Amniotic epithelial cell (primary cell): Measurements from ENCODE around the gene WWOX.

Experiments used
- DNase-seq: peaks from one replicate; pipeline ENCODE4 v3.0.0-alpha.2; 2010; ENCODE audit warnings: low read depth

The WWOX gene

DNA sequence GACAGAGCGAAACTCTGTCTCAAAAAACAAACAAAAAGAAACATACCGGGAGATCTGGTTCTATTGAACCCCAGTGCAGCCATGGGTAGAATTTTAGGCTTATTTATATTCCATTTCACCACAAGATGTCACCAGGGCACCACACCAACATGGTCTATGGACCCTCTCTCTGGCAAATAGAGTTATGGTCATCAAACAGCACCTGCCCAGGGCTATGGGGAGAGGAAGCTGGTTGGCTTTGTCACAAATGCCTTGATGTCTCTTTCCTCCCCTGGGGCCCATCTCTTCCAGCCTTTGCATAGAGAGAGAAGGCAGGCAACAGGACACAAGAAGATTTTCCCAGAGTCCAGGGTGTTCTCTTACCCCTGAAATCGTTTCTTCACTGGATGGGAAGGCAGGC lies 128.4 kb downstream of the WWOX start:
- no peak for DNase-seq

GRCh38 chr16:78228704-78229103 lies 129.2 kb downstream of the WWOX start:
- no peak for DNase-seq

GRCh38 chr16:78230832-78231231 lies 131.4 kb downstream of the WWOX start:
- DNase-seq: no peak

DNA sequence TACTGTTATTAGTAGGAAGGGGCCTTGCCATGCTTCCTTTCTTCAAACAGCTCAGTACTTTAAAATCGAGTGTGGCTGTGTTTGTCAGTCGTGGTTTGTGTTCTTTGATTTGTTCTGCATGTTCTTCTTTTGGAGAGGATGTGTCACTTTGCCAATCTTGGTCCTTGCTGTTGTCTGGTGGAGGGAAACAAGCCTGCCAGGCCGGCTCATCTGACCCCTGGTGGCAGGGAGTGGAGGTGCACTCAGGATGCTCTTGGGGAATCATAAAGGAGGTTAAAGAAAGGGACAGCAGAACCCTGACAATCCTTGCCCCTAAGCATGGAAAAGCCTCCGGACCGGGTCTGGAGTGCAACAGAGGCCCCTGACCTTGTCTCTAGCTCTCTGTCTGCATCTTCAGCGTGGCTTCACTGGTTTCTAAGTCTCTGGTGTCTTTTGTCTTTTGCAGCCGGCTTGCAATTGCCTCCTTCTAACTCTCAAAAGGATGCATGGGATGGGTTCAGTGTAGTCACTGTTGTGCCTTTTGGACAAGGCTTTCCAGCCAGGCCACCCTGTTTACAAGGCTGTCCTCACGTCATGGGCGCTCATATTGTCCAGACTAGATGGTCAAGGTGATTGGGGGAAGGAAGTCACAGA lies 135.8 kb downstream of the WWOX start:
- DNase-seq: peak; percentile 7

DNA sequence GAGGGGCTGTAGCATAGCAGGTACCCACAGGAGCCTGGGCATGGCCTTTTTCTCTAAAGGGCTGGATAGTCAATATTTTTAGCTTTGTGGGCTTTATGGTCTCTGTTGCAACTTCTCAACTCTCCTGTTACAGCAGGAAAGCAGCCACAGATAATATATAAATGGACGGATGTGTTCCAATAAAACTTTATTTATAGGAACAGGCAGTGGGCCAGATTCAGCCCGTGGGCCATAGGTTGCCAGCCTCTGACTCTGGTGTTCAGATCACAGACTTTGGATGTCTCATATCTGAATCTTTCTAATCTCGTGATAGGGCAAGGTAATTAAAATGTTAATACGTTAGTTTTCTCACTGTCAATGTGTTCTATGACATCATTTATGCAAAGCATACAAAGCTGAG lies 136.4 kb downstream of the WWOX start:
- DNase-seq: no peak

DNA sequence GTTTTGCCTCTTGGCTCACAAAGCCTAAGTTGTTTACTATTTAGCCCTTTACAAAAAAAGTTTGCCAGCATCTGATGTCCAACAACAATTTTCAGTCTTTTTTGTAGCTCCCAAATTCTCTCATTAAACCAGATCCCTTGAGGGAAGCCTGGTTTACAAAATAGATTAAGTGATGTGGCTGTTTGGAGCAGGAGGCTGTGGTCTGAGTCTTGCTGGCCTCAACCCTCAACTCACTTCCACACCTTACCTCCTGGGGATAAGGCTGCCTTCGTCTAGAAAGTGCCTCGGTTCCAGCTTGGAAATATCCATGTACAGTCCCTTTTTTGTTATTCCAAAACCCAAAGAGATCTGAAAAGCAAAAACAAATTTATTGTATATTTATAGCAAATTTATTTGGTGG lies 138.4 kb downstream of the WWOX start:
- no peak for DNase-seq

GRCh38 chr16:78240459-78241222 lies 141.2 kb downstream of the WWOX start:
- DNase-seq: no peak

DNA sequence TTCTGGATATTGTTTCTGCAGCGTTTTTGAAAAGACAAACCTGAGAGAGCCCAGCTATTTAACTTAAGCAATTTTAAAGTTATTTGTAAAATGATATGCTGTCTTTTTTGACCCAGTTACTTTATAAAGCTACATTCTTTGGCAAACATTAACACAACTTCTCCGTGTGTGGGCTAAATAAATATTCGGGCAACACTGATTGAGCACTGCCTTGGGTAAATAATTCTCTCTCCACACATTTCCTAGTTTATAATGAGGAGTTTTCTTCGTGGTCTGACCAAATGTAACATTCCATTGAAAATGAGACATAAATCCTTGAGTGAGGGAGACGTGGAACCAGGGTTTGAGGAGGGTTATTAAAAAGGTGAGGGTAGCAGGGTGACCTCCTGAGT lies 142.8 kb downstream of the WWOX start:
- no peak for DNase-seq

DNA sequence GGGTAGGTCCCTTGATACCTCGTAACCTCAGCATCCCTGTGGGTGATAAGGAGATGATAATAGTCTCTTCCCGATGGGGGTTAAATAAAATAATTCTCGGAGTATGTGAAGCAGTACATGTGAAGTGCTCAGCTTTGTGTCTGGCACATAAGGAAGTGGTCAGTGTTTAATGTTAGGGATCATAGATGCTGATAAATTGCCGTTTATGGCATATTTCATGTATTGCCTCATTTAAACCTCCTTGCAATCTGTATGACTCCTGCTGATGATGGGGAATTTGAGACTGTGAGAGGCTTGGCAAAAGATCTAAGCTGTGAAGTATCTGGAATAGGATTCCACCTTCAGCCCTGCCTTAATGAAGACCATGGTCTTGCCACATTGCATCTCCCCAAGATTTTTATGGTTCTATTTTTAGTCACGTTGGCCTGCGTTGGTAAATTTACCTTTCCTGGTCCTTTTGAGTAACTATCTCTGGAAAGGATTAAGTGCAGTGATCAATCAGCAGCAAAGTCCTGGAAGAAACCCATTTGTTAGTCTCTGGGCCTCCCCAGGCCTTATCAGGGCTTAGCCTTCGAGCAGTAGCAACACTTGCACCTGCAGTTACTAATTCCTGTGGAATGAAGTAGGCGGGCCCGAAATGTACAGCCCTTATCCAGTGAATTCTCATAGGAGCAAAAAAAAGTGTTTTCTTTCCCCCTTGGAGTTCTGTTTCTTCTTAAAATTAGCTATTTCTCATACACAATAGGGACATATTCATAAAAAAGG lies 144.9 kb downstream of the WWOX start:
- DNase-seq: no peak

GRCh38 chr16:78246559-78246958 lies 147.1 kb downstream of the WWOX start:
- no peak for DNase-seq

- no peak for DNase-seq
These were observed 149.6 kb downstream of the WWOX start for GRCh38 chr16:78249056-78249455.

DNA sequence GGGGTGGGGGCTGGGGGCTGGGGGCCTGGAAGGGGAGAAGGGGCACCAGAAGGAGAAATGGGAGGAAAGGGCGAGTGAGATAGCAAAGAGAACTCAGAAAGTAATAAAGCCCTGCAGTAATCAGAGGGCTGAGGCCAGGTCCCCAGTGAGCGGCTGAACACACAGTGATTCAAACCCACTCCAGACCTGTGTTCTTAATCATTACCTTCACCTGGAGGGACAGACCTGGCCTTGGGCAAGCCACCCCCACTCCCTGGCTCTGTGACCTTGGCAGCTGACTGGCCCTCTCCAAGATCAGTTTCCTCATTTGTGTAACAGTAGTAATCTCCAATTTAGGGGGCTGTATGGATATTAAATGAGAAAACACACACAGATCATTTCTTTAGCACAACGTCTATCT lies 150.4 kb downstream of the WWOX start:
- DNase-seq: no peak

GRCh38 chr16:78251115-78251514 lies 151.7 kb downstream of the WWOX start:
- DNase-seq: no peak

- DNase-seq: no peak
These were observed 153.3 kb downstream of the WWOX start for GRCh38 chr16:78252757-78253156.

GRCh38 chr16:78254841-78255240 lies 155.4 kb downstream of the WWOX start:
- DNase-seq: no peak

DNA sequence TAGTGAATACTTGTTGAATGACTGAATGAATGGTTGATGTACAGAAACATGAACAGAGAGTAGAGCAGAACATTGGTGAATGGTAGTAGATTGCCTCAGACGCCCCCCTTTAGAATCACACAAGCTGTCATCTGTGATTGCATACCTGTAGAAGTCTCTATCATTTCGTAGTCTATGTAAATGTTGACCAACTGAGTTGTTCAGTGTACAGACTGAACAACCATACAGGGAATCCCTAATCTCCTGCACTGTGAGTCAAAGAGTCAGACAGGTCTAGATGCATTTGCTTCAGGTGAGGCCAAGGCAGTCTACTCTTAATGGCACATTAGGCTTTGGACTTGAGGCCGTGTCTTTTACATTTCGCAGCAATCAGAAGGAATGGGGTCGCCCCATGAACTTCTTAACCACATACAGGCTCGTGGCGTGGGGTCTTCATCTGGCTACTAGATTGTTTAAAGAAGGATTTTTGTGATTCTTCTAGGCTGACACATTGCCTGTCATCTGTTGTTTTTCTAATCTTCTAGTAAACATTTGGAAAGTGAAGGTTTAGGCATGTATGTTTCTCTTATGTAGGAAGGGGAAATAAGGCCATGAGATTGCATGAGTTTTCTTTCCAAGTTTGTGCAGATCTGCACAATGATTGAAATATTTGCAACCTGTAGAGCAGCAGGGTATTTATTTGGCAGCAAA lies 157.4 kb downstream of the WWOX start:
- no peak for DNase-seq

GRCh38 chr16:78257376-78257728 lies 157.9 kb downstream of the WWOX start:
- peak; percentile 13 for DNase-seq

DNA sequence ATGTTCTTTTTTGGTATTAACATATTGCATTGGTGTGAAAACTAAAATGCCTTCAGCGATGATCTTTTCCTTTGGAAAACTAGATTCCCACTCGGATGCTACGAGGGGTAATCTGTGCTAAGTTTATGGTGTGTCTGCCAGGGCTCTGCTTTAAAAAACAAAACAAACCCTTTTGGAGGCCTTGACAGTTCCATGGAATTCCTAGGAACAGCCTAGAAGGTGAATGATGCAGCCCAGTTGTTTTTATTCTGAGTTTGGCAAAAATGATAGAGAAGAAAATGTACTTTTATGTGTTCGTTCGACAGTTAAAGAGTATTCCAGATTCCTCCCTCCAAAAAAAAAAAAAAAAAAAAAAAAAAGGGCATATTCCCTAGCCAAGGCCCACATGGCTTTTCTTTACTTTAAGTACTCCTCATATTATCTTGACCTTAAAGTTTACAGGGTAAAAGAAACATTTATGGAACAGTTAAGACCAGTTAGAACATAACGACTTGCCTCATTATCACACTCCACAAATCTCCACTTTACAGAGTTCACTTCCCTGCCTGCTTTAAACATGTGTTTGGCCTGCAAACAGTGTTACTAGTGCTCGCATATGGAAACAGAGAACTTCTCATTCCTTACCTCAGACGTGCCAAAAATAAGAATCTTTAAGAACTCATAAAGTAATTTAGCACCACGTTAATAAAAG lies 159.1 kb downstream of the WWOX start:
- DNase-seq: no peak

GRCh38 chr16:78259873-78260272 lies 160.4 kb downstream of the WWOX start:
- no peak for DNase-seq

DNA sequence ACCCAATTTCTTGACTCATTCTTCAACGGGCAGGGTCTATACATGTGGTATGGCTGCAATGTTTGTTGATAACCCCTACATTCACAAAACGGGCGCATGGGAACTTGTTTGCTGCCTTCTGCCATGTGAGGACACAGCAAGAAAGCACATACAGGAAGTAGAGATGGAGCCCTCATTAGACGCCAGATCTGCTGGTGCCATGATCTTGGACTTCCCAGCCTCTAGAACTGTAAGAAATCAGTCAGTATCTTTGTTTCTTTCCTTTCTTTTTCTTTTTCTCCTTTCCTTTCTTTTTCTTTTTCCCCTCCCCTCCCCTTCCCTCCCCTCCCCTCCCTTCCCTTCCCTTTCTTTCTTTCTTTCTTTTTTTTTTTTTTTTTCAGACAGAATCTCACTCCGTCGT lies 165.2 kb downstream of the WWOX start:
- DNase-seq: no peak

DNA sequence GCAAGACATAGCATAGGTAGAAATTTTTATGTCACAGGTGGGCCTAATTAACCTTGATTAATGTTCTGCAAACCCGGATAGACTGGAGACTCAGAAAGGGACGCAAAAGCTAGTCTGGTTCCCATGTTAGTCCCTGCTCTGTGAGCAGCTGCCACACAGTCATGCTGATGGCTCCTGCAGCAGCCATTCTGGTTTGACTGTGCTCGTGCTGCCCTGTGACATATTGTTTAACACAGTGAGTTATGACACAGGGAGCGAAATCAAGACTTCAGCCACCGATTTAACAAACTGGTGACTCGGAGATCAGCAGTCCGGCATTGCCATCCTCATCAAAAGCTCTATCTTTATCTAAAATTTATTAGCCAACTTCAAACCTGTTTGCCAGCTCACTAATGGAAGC lies 169.8 kb downstream of the WWOX start:
- DNase-seq: no peak

DNA sequence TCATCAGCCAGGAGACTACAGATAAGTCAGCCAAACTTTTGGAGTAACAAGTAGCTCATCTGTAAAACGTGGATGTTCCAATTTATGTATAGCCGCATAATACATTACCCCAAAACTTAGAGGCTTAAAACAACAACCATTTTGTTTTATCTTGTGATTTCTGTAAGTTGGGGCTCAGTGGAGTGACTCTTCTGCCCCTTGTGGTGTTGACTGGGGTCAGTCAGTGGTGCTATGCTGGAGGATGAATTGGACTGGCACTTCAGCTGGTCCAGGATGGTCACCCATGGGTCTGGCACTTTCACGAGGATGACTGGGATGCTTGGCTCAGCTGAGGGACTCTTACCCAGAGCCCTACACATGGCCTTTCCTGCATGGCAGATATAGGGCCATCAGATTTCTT lies 172.5 kb downstream of the WWOX start:
- no peak for DNase-seq
